Measurements from ENCODE around the gene NDUFB10.

- TF ChIP-seq POLR2AphosphoS5 (IDR thresholded peaks at IDR 0.05), result no peak
- TF ChIP-seq CTCF (IDR thresholded peaks at IDR 0.05; ENCODE audit: poor library complexity, severe bottlenecking), result no peak
- no peak for TF ChIP-seq EP300 (conservative IDR thresholded peaks at IDR 0.05; ENCODE audit: poor library complexity, severe bottlenecking)
- no peak for TF ChIP-seq EZH2 (IDR thresholded peaks at IDR 0.05; ENCODE audit: borderline replicate concordance, insufficient read depth, low read length, poor library complexity, severe bottlenecking)
- no peak for TF ChIP-seq SMC3 (conservative IDR thresholded peaks at IDR 0.05; ENCODE audit: poor library complexity)
- TF ChIP-seq RAD21 (conservative IDR thresholded peaks at IDR 0.05), result no peak
- no peak for TF ChIP-seq REST (IDR thresholded peaks at IDR 0.05; ENCODE audit: borderline replicate concordance)
- no peak for TF ChIP-seq TAF1 (IDR thresholded peaks at IDR 0.05; ENCODE audit: low read depth)
Measured at GRCh38 chr16:1947369-1947670, 12.0 kb upstream of the NDUFB10 start.
